Measurements from ENCODE around the gene SLC19A1.

SLC19A1 gene

DNA sequence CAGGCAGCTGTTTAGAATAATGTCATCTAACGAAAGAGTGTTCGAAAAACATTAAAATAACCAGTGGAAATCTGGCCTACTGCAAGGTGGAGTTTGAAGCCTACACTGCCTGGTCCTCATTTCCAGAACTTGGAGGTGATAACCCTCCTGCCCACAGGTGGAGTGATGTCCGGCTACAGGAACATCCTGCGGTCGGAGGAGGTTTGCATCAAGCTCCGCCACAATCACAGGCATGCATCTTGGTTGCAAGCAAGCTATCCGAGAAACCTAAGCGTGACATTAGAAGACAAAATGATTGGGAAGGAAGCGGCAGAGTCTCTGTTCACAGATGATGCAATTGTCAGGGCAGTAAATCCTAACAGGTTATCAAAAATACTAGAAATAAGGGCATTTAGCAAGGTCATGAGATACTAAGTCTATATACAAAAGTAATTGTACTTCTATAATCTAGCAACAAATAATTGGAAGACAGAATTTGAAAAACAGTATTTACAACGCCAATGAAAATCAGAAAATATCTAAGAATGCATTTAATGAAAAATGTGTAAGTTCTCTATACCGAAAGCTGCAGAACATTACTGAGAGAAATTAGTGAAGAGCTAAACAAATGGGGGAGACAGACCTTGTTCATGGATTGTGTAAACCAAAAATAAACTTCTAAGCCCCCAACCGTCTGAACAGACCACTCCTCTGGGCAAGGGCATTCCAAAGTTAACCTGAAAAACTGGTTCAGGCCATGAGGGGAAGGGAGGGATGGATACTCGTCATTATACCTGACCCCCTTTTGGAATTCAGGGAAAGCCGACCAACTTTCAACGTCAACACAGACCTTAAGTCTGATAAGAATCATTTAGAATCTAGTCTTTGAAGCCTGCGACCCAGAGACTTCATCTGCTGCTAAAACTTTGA, 4.7 kb upstream of the SLC19A1 start:
- no peak for TF ChIP-seq ZFX (IDR thresholded peaks at IDR 0.05)
- TF ChIP-seq CTCF (conservative IDR thresholded peaks at IDR 0.05): no peak
- H3K27ac ChIP-seq: no peak overlapping the region

DNA sequence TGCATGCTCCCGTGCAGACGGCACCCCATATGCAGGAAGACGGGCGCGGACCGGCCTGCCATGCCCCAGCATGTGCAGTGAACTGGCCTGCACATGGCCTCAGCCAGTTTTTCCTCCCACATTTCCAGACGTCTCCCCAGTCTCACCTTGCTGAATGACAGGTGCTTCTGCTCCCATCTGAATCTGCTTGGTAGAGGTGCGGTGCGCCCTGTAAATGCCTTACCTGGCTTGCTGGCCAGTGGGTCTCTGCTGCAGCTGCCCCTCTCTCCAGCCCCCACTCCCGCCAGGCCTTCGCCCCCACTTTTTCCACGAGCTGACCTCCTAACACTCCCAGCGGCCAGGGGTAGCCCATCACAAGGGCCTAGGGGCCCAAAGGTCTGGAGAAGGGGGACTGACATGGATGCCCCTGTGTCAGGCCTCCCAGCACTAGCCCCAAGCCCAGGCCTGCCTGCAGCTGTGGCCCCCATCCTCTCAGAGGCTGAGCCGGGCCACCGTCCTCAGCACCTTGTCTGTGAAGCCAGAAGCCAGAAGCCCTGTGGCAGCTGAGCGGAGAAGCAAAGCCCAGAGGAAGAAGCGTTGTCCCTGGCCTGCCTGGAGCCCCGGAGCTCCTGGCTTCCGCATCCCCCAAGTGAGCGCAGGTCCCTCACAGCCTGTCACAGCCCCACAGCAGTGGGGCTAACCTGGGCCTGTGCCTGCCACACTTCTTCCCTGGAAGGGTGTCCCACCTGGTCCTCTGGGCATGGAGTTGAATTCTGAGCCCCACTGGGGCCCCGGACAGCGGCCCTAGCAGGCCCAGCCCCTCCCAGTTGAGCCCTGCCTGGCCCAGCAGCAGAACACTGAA, 3.7 kb upstream of the SLC19A1 start:
- H3K27ac ChIP-seq: no peak overlapping the region
- no peak for TF ChIP-seq CTCF (conservative IDR thresholded peaks at IDR 0.05)
- no peak for TF ChIP-seq ZFX (IDR thresholded peaks at IDR 0.05)

DNA sequence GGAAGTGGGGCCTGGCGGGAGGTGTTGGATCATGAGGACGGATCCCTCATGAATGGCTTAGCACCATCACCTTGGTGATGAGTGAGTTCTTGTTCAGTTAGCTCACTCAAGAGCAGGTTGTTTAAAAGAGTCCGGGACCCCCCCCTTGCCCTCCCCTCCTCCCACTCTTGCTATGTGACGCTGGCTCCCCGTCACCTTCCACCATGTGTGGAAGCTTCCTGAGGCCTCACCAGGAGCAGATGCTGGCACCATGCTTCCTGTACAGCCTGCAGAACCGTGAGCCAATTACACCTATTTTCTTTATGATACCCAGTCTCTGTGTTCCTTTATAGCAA, 3.0 kb upstream of the SLC19A1 start:
- H3K27ac ChIP-seq: no peak overlapping the region
- TF ChIP-seq ZFX (IDR thresholded peaks at IDR 0.05) (no peak), CTCF (conservative IDR thresholded peaks at IDR 0.05) (no peak)

DNA sequence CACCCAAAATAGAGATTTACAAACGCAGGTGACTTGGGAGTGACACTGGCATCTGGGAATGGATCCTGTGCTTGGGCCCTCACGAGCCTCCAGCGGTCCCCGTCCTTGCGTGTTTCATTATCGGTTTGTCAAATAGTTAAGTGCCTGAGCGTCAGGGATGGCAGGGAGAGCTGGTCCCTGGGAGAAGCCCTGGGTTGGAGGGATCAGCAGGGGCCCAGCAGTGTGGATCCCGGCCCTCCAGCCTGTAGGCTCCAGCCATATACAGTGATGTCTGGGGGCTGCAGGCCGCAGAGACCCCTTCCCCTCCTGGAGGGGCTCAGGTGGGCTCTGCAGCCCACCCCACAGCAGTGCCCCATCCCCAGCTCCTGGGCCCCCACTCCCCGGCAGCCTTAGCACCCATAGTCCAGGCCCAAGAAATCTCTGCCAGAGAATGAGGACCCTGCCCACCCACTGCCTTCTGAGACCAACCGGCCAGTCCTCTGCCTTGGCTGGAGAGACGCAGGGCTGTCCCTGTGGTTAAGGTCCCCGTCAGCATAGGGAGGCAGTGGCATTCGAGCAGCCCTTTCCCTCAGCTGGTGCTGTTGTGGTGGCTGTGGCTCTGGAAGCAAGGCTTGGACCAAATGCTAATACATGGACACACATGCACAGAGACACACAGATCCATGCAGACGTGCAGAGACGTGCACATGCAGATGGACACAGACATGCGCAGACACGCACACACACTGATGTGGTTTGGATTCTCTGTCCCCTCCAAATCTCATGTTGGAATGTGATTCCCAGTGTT, 2.4 kb upstream of the SLC19A1 start:
- H3K27ac ChIP-seq: no peak overlapping the region
- TF ChIP-seq ZFX (IDR thresholded peaks at IDR 0.05) (no peak), CTCF (conservative IDR thresholded peaks at IDR 0.05) (no peak)

DNA sequence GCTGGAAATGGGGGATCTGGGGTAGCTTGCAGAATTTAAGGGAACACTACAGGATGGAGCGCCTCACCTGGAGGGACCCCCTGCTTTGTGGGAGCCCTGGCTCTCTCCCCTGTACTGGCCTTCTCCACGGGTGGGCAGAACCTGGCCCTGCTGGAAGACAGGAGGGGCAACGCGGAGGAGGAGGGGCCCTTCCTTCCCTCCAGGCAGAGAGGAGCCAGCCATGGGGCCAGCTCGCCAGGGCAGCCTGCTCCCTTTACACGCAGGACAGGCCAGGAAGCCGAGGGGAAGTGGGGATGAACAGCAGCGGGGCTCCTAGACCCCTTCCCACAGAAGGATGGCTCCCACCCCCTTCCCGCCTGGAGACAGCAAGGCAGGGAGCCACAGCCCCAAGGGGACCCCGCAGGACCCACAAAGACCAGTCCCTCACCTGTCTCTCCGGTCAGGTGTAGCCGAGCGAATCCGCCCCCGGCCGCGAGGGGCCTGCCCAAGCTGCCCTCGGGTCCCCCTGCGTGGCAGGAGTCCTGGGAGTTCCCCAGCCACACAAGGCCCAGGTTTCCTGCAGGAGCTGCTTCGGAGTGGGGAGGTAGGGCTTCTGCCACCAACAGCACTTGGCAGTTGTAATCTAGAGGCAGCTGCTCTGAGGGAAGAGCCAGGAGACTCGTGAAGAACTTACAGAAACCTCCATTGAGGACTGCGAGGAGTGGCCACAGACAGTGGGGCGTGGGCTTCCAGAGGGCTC, 1.6 kb upstream of the SLC19A1 start:
- no peak for TF ChIP-seq CTCF (conservative IDR thresholded peaks at IDR 0.05)
- no peak for TF ChIP-seq ZFX (IDR thresholded peaks at IDR 0.05)
- H3K27ac ChIP-seq: no peak overlapping the region; the same call in 1 of the 2 replicates

GRCh38 chr21:45543371-45543709, 1.1 kb upstream of the SLC19A1 start:
- no peak for TF ChIP-seq CTCF (conservative IDR thresholded peaks at IDR 0.05)
- TF ChIP-seq ZFX (IDR thresholded peaks at IDR 0.05): no peak
- H3K27ac ChIP-seq: peak overlapping the region; percentile 76; the same call in 1 of the 2 replicates

Measured in C4-2B (cell line).